ENCODE data around the gene CDT1. TPM values are rescaled to one million over a fixed set of nuclear protein-coding genes. Genes with fewer than 3 reads are reported as not detected.

CDT1 gene
- total and polyA plus RNA-seq, 4 donors = 2.0 to 5.8 (median 3.3) TPM

GRCh38 chr16:88824256-88825077, 20.9 kb downstream of the CDT1 start:
- Histone ChIP-seq H3K9me3 (ENCODE audit: control insufficient read depth in 4 of 4, insufficient read depth in 3 of 4, low read length in 3 of 4) (no peaks in the 10 kb centered on the region), H3K27me3 (ENCODE audit: control insufficient read depth in 3 of 3, insufficient read depth in 3 of 3, low read length in 2 of 3) (no peaks in the 10 kb centered on the region), H3K27ac (ENCODE audit: low read depth in 1 of 2, low read length in 1 of 2) (no peak overlapping the region), H3K36me3 (ENCODE audit: control insufficient read depth in 4 of 4, insufficient read depth in 4 of 4, low read length in 4 of 4) (peaks cover 0 to 54% (median 8%) of the 10 kb centered on the region in 4 donors), H3K4me1 (ENCODE audit: control insufficient read depth in 5 of 5, insufficient read depth in 5 of 5, low read length in 5 of 5) (peaks cover 0 to 16% (median 0%) of the 10 kb centered on the region in 5 donors), H3K9ac (ENCODE audit: insufficient read depth in 1 of 2, low read length in 2 of 2) (no peak overlapping the region), H3K4me3 (no peak overlapping the region)
- no peak for TF ChIP-seq CTCF (IDR thresholded peaks at IDR 0.05; ENCODE audit: control extremely low read depth, extremely low read depth)
- ATAC-seq (ENCODE audit: insufficient read depth, low FRiP score) (no peak), DNase-seq (no peak)
- 89 to 91% methylated on average over 30 to 33 of the region's 33 CpGs for WGBS, 2 donors

GRCh38 chr16:88825146-88825545, 21.6 kb downstream of the CDT1 start:
- ATAC-seq (ENCODE audit: insufficient read depth, low FRiP score) (no peak), DNase-seq (no peak)
- Histone ChIP-seq H3K4me3 (no peak overlapping the region), H3K36me3 (ENCODE audit: control insufficient read depth in 4 of 4, insufficient read depth in 4 of 4, low read length in 4 of 4) (peaks cover 0 to 56% (median 8%) of the 10 kb centered on the region in 4 donors), H3K27me3 (ENCODE audit: control insufficient read depth in 3 of 3, insufficient read depth in 3 of 3, low read length in 2 of 3) (no peaks in the 10 kb centered on the region), H3K9me3 (ENCODE audit: control insufficient read depth in 4 of 4, insufficient read depth in 3 of 4, low read length in 3 of 4) (no peaks in the 10 kb centered on the region), H3K27ac (ENCODE audit: low read depth in 1 of 2, low read length in 1 of 2) (no peak overlapping the region), H3K9ac (ENCODE audit: insufficient read depth in 1 of 2, low read length in 2 of 2) (no peak overlapping the region), H3K4me1 (ENCODE audit: control insufficient read depth in 5 of 5, insufficient read depth in 5 of 5, low read length in 5 of 5) (peaks cover 0 to 23% (median 0%) of the 10 kb centered on the region in 5 donors)
- 88 to 99% methylated on average over 10 to 12 of the region's 12 CpGs for WGBS, 2 donors
- no peak for TF ChIP-seq CTCF (IDR thresholded peaks at IDR 0.05; ENCODE audit: control extremely low read depth, extremely low read depth)

GRCh38 chr16:88826070-88826840, 22.7 kb downstream of the CDT1 start:
- H3K9me3 ChIP-seq (ENCODE audit: control insufficient read depth in 4 of 4, insufficient read depth in 3 of 4, low read length in 3 of 4) = no peaks in the 10 kb centered on the region
- TF ChIP-seq CTCF (IDR thresholded peaks at IDR 0.05; ENCODE audit: control extremely low read depth, extremely low read depth) = no peak
- no peak overlapping the region for H3K9ac ChIP-seq (ENCODE audit: insufficient read depth in 1 of 2, low read length in 2 of 2)
- no peaks in the 10 kb centered on the region for H3K27me3 ChIP-seq (ENCODE audit: control insufficient read depth in 3 of 3, insufficient read depth in 3 of 3, low read length in 2 of 3)
- no peak overlapping the region for H3K27ac ChIP-seq (ENCODE audit: low read depth in 1 of 2, low read length in 1 of 2)
- H3K36me3 ChIP-seq (ENCODE audit: control insufficient read depth in 4 of 4, insufficient read depth in 4 of 4, low read length in 4 of 4) = peaks cover 0 to 53% (median 8%) of the 10 kb centered on the region in 4 donors
- DNase-seq (no peak), ATAC-seq (ENCODE audit: insufficient read depth, low FRiP score) (no peak)
- 92 to 97% methylated on average over 26 of the region's 26 CpGs for WGBS, 2 donors
- peaks cover 0 to 31% (median 0%) of the 10 kb centered on the region in 5 donors for H3K4me1 ChIP-seq (ENCODE audit: control insufficient read depth in 5 of 5, insufficient read depth in 5 of 5, low read length in 5 of 5)
- H3K4me3 ChIP-seq = no peak overlapping the region
